Endodermal cell (in vitro differentiated cells): ENCODE results near the gene MYL3. TPM values are rescaled to one million over a fixed set of nuclear protein-coding genes. Genes with fewer than 3 reads are reported as not detected.

Source experiments
- DNase-seq: peaks from one replicate; pipeline ENCODE4 v3.0.0-alpha.2; 2017
- H3K27ac ChIP-seq: 2 replicates; pipeline ENCODE4 v1.5.1; 2013; ENCODE audit warnings: mild to moderate bottlenecking, low read depth, low read length, moderate library complexity
- H3K27me3 ChIP-seq: 2 replicates; pipeline ENCODE4 v1.6.1; 2013; ENCODE audit warnings: mild to moderate bottlenecking, low read length, moderate library complexity; ENCODE audit not compliant: insufficient read depth, control insufficient read depth, poor library complexity, severe bottlenecking
- H3K36me3 ChIP-seq: 2 replicates; pipeline ENCODE4 v1.7.0; 2013; ENCODE audit warnings: mild to moderate bottlenecking, low read length, moderate library complexity; ENCODE audit not compliant: control insufficient read depth, insufficient read depth
- H3K4me1 ChIP-seq: one replicate; pipeline ENCODE4 v1.7.0; 2013; ENCODE audit warnings: low read length; ENCODE audit not compliant: control insufficient read depth, insufficient read depth
- H3K4me3 ChIP-seq: 2 replicates; pipeline ENCODE4 v1.5.1; 2013; ENCODE audit warnings: mild to moderate bottlenecking, low read length, moderate library complexity
- H3K9ac ChIP-seq: 2 replicates; pipeline ENCODE4 v1.6.1; 2013; ENCODE audit warnings: mild to moderate bottlenecking, low read length, moderate library complexity; ENCODE audit not compliant: poor library complexity, severe bottlenecking; ENCODE audit errors: extremely low read depth
- H3K9me3 ChIP-seq: 2 replicates; pipeline ENCODE4 v1.6.1; 2013; ENCODE audit warnings: mild to moderate bottlenecking, low read length, moderate library complexity; ENCODE audit not compliant: control insufficient read depth
- H3K27ac Mint-ChIP-seq: 2 replicates; pipeline ENCODE4 v1.8.0; 2020; ENCODE audit warnings: mixed read lengths
- H3K27me3 Mint-ChIP-seq: 2 replicates; pipeline ENCODE4 v1.8.0; 2021; ENCODE audit warnings: mild to moderate bottlenecking, mixed read lengths; ENCODE audit not compliant: insufficient read depth
- H3K36me3 Mint-ChIP-seq: 2 replicates; pipeline ENCODE4 v1.8.0; 2020; ENCODE audit warnings: low read depth, mixed read lengths
- H3K4me1 Mint-ChIP-seq: 2 replicates; pipeline ENCODE4 v1.8.0; 2020; ENCODE audit warnings: mixed read lengths
- H3K4me3 Mint-ChIP-seq: 2 replicates; pipeline ENCODE4 v1.8.0; 2020; ENCODE audit warnings: mild to moderate bottlenecking, moderate library complexity, mixed read lengths
- H3K9me3 Mint-ChIP-seq: 2 replicates; pipeline ENCODE4 v1.8.0; 2020; ENCODE audit warnings: mild to moderate bottlenecking, mixed read lengths
- WGBS, 2 experiments: methylation state at CpG; one replicate each; pipeline versions ENCODE4 v1.1.5 to v1.1.7; 2013; ENCODE audit warnings: missing lambda C conversion rate in 2 of 2, mixed read lengths in 1 of 2; ENCODE audit not compliant: insufficient coverage in 1 of 2, insufficient read length in 1 of 2; 5-methylcytosine and 5-hydroxymethylcytosine counted together
- total RNA-seq, 2 donors: library from RNA; stranded (reverse); fragmentation: NEBNext Ultra II Directional in 1 of 2; extraction: Animal tissue kit (Norgen Biotek cat#: 25700) in 1 of 2; gene quantifications; 2 replicates in 1 of 2; 3 replicates in 1 of 2; pipeline ENCODE4 v1.2.1, GENCODE V29; 2021
- TF ChIP-seq, protein P1 (sequence below): fragments of 200-600 bp; sonication (generic); conservative IDR thresholded peaks from 2 replicates; pipeline ENCODE4 v1.5.0; 2021; ENCODE audit warnings: antibody characterized with exemption, mild to moderate bottlenecking

The MYL3 gene
- total RNA-seq, 2 donors from 2014 or later = 1.6 to 2.3 TPM

DNA sequence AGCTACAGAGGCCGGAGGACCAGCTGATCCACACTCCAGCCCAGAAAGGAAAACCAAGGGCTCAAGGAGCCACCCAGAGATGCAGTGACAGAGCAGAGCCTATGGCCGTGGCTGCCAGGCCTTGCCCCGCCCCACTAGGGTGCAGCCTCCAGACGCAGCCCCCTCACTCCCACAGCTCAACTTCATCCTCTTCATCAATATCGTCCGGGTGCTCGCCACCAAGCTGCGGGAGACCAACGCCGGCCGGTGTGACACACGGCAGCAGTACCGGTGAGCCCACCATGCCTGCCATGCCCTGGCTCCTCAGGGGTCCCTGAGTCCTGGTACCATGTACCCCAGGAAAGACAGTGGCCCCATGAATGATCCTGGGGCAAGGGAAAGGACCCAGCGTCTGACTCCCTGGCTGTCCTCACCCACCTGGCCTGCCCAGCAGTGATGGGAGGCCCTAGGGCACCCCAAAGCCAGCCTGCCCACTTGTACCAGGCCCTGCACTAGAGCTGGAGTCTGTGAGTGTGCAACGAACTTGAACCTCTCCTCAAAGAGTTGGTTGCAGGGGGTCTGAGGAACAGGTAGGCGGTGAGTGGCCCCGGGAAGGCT lies 38.4 kb upstream of the MYL3 start:
- H3K9me3 ChIP-seq = no peaks in the 10 kb centered on the region

DNA sequence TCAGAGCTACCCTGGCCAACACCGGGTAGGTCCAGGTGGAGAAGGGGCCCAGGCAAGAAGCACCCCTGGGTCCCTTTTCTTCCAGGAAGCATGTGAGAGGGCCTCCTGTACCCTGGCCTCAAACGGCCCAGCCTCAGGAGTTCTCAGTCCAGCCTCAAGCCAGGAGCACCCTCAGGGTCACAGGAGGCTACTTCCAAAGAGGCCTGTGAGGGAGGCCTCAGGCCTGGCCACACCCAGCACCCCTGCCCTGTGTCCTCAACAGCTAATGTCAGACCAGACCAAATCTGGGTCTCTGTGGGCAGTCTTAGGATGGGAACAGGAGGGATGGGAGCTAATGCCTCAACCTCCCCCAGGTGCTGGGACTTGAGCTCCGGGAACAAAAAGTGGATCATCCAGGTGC lies 37.8 kb upstream of the MYL3 start:
- TF ChIP-seq, protein P1, sequence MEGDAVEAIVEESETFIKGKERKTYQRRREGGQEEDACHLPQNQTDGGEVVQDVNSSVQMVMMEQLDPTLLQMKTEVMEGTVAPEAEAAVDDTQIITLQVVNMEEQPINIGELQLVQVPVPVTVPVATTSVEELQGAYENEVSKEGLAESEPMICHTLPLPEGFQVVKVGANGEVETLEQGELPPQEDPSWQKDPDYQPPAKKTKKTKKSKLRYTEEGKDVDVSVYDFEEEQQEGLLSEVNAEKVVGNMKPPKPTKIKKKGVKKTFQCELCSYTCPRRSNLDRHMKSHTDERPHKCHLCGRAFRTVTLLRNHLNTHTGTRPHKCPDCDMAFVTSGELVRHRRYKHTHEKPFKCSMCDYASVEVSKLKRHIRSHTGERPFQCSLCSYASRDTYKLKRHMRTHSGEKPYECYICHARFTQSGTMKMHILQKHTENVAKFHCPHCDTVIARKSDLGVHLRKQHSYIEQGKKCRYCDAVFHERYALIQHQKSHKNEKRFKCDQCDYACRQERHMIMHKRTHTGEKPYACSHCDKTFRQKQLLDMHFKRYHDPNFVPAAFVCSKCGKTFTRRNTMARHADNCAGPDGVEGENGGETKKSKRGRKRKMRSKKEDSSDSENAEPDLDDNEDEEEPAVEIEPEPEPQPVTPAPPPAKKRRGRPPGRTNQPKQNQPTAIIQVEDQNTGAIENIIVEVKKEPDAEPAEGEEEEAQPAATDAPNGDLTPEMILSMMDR = no peak
- no peaks in the 10 kb centered on the region for H3K27me3 ChIP-seq
- no peak overlapping the region for H3K27ac ChIP-seq
- 87% methylated on average over 3 of the region's 3 CpGs; no CpG with 5 or more reads in 1 of the 2 experiments for WGBS, 2 experiments
- Mint-ChIP-seq H3K27ac (no peak overlapping the region), H3K4me3 (no peak overlapping the region), H3K36me3 (no peaks in the 10 kb centered on the region), H3K9me3 (no peaks in the 10 kb centered on the region), H3K27me3 (peaks cover 18% of the 10 kb centered on the region), H3K4me1 (no peaks in the 10 kb centered on the region)
- H3K9ac ChIP-seq = no peak overlapping the region
- H3K36me3 ChIP-seq = no peaks in the 10 kb centered on the region
- H3K4me1 ChIP-seq = no peaks in the 10 kb centered on the region
- H3K9me3 ChIP-seq = no peaks in the 10 kb centered on the region
- no peak overlapping the region for H3K4me3 ChIP-seq
- no peak for DNase-seq

More for the DNA sequence above, 38.4 kb upstream of the MYL3 start:
- H3K27ac ChIP-seq = no peak overlapping the region
- H3K27ac Mint-ChIP-seq = no peak overlapping the region
- H3K9me3 Mint-ChIP-seq = no peaks in the 10 kb centered on the region
- WGBS, 2 experiments = 90 to 92% methylated on average over 4 to 17 of the region's 17 CpGs
- no peak for DNase-seq
- no peaks in the 10 kb centered on the region for H3K36me3 ChIP-seq
- TF ChIP-seq, protein P1 = no peak
- H3K4me3 Mint-ChIP-seq = no peak overlapping the region
- no peaks in the 10 kb centered on the region for H3K4me1 ChIP-seq
- no peak overlapping the region for H3K9ac ChIP-seq
- H3K27me3 ChIP-seq = no peaks in the 10 kb centered on the region
- no peaks in the 10 kb centered on the region for H3K4me1 Mint-ChIP-seq
- no peaks in the 10 kb centered on the region for H3K36me3 Mint-ChIP-seq
- H3K27me3 Mint-ChIP-seq = peaks cover 16% of the 10 kb centered on the region
- H3K4me3 ChIP-seq = no peak overlapping the region

DNA sequence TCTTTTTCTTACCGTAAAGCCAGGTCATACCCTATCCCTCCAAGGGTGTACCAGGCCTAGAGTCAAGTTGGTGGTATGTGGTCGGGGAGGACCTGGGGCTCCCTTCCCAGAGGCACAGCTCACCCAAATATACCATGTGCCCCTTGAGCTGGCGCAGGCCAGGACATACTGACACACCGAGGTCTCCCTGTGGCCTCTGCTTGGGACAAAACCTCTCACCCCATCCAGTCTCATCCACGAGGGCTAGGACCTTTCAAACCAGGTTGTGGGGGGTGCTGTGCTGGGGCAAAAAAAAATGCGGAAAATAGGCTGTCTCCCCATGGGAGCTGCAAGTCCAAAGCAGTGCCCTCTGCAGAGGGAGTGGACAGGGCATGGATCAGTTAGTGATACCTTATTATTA lies 37.1 kb upstream of the MYL3 start:
- Histone ChIP-seq H3K27ac (no peak overlapping the region), H3K9me3 (no peaks in the 10 kb centered on the region), H3K36me3 (no peaks in the 10 kb centered on the region), H3K9ac (no peak overlapping the region), H3K4me3 (no peak overlapping the region), H3K4me1 (no peaks in the 10 kb centered on the region), H3K27me3 (no peaks in the 10 kb centered on the region)
- Mint-ChIP-seq H3K36me3 (no peaks in the 10 kb centered on the region), H3K27me3 (peaks cover 19% of the 10 kb centered on the region), H3K4me3 (no peak overlapping the region), H3K4me1 (no peaks in the 10 kb centered on the region), H3K9me3 (no peaks in the 10 kb centered on the region), H3K27ac (no peak overlapping the region)
- TF ChIP-seq, protein P1 = no peak
- DNase-seq = no peak
- 87 to 90% methylated on average over 3 to 6 of the region's 6 CpGs for WGBS, 2 experiments
